Measurements from ENCODE around the gene KRTAP12-2. TPM values are rescaled to one million over a fixed set of nuclear protein-coding genes. Genes with fewer than 3 reads are reported as not detected.
"Not testable (repeated sequence)": the region's sequence is repeated elsewhere in the genome, so short reads cannot be mapped to it uniquely, and the experiment has no call there.

Gene KRTAP12-2
- total RNA-seq, 2 donors from 2014 or later = not detected

DNA sequence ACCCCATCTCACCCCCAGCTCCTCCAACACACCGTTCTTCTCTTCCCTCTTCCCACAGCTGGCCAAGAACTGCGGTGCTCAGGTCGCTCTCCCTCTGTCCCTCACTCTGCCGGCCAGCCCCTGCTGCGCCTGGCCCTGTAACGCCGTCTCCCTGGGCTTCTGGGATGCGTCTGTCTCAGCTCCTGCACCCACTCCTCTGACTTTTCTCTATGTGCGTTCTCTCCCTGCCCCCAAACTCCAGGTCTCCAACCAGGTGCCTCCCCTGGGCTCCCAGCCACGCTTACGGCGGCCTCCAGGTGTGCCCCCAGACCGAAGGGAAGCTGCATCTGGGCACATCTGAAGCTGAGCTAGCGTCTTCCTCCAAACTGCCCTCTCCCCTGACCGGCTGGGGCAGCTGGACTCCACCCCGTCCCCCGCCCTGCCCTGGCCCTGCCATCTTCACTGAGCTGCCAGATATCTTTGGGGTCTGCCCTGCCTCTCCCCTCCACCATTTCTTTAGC is 32.8 kb upstream of the KRTAP12-2 start:
- Histone ChIP-seq H3K27me3 (peaks cover 0 to 5% of the 10 kb centered on the region in 2 donors), H3K27ac (no peak overlapping the region), H3K4me3 (no peak overlapping the region), H3K36me3 (replicated peaks in 1 of 2; ENCODE audit: insufficient read depth in 1 of 2, low read depth in 2 of 2) (no peaks in the 10 kb centered on the region), H3K4me1 (no peaks in the 10 kb centered on the region), H3K9me3 (no peaks in the 10 kb centered on the region)
- ATAC-seq (no peak), DNase-seq (no peak)
- TF ChIP-seq CTCF (IDR thresholded peaks at IDR 0.05) (no peak), POLR2A (IDR thresholded peaks at IDR 0.05) (no peak)
- intact Hi-C loops (cut with DNase I) = no loop called here
- 40 to 58% methylated on average over 17 of the region's 17 CpGs for WGBS, 2 donors

DNA sequence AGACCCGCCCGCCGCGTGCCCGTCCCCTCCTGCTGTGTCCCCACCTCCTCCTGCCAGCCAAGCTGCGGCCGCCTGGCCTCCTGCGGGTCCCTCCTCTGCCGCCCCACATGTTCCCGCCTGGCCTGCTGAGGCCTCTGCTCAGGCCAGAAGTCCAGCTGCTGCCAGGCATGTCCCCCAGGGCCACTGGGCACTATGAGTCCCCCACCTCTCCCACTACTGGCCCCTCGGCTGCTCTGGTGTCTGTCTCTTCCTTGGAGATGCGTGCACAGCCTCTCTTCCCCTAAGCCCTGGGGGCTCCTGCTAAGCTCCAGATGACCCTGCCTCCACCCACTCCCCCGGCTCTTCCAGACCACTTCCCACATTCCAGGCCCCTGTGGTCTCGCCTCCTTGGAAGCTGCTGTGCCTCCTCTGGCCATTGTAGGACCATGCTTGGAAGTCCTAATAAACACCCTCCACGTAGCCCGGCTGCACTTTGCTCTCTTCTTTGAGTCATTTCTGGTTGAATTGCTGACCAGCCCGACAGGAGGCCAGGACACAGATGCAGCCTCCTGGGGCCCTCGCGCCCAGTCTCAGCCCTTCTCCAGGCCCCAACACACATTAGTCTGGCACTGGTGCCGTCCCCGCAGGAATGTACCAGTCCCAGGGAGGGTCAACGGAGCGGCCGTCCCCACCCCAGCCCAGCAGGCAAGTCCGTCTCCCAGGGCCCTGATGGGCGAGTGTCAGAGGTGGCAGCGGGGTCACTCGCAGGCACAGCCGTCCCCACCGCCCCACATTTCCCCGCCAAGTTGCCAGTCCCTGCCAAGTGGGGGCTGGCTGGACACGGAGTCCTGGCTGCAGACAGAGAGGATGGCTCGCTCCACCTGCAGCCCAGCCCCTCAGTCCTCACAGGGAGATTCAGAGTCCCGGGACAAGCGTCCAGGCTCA is 31.3 kb upstream of the KRTAP12-2 start:
- no peak overlapping the region for H3K27ac ChIP-seq
- intact Hi-C loops (cut with DNase I) = no loop called here
- peaks cover 0 to 5% of the 10 kb centered on the region in 2 donors for H3K27me3 ChIP-seq
- H3K36me3 ChIP-seq (replicated peaks in 1 of 2; ENCODE audit: insufficient read depth in 1 of 2, low read depth in 2 of 2) = no peaks in the 10 kb centered on the region
- H3K4me3 ChIP-seq = no peak overlapping the region
- no peaks in the 10 kb centered on the region for H3K4me1 ChIP-seq
- 28 to 29% methylated on average over 32 to 35 of the region's 35 CpGs for WGBS, 2 donors
- DNase-seq (no peak), ATAC-seq (no peak)
- no peak for TF ChIP-seq CTCF (IDR thresholded peaks at IDR 0.05)
- no peak for TF ChIP-seq POLR2A (IDR thresholded peaks at IDR 0.05)
- no peaks in the 10 kb centered on the region for H3K9me3 ChIP-seq

DNA sequence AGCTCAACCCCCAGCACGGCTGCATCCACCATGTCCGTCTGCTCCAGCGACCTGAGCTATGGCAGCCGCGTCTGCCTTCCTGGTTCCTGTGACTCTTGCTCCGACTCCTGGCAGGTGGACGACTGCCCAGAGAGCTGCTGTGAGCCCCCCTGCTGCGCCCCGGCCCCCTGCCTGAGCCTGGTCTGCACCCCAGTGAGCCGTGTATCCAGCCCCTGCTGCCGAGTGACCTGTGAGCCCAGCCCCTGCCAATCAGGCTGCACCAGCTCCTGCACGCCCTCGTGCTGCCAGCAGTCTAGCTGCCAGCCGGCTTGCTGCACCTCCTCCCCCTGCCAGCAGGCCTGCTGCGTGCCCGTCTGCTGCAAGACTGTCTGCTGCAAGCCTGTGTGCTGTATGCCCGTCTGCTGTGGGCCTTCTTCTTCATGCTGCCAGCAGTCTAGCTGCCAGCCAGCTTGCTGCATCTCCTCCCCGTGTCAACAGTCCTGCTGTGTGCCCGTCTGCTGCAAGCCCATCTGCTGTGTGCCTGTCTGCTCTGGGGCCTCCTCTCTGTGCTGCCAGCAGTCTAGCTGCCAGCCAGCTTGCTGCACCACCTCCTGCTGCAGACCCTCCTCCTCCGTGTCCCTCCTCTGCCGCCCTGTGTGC is 30.6 kb upstream of the KRTAP12-2 start, which contains the start of gene KRTAP10-12:
KRTAP10-12 (plus strand) TSS at position 1 of the 639 bp plus-strand sequence; CDS start at position 31, 30 bp downstream.
- H3K27ac ChIP-seq; H3K9me3 ChIP-seq; intact Hi-C loops (cut with DNase I); H3K4me1 ChIP-seq; H3K27me3 ChIP-seq; H3K36me3 ChIP-seq (replicated peaks in 1 of 2; ENCODE audit: insufficient read depth in 1 of 2, low read depth in 2 of 2); DNase-seq; H3K4me3 ChIP-seq; ATAC-seq: not testable (repeated sequence)
- WGBS, 2 donors = 15 to 33% methylated on average over 9 to 19 of the region's 21 CpGs

GRCh38 chr21:44696572-44696971 is 29.8 kb upstream of the KRTAP12-2 start:
- Histone ChIP-seq H3K4me1 (no peaks in the 10 kb centered on the region), H3K27ac (no peak overlapping the region), H3K36me3 (replicated peaks in 1 of 2; ENCODE audit: insufficient read depth in 1 of 2, low read depth in 2 of 2) (no peaks in the 10 kb centered on the region), H3K9me3 (no peaks in the 10 kb centered on the region), H3K27me3 (peaks cover 0 to 5% of the 10 kb centered on the region in 2 donors), H3K4me3 (no peak overlapping the region)
- no peak for DNase-seq
- ATAC-seq = no peak
- TF ChIP-seq CTCF (IDR thresholded peaks at IDR 0.05) (no peak), POLR2A (IDR thresholded peaks at IDR 0.05) (no peak)
- WGBS, 2 donors = 53 to 63% methylated on average over 9 to 10 of the region's 10 CpGs
- intact Hi-C loops (cut with DNase I) = no loop called here

DNA sequence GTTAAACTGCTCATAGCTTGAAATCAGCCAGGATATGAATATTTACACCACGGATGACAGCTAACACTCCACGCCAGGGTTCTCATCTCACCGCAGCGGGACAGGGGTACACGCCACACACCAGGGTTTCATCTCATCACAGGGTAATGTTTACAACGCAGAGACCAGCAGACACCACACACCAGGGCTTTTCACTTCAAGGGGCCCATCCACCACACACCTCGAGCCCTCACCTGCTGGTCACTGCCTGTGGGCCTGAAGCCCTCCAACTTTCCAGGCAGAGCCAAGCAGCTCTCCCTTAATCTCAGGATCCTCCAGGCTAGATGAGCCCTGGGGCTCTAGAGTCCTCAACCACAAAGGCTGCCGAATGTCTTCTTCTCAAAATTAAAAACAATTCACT is 28.9 kb upstream of the KRTAP12-2 start:
- ATAC-seq (no peak), DNase-seq (no peak)
- TF ChIP-seq CTCF (IDR thresholded peaks at IDR 0.05) (no peak), POLR2A (IDR thresholded peaks at IDR 0.05) (no peak)
- 70 to 77% methylated on average over 8 of the region's 8 CpGs for WGBS, 2 donors
- no peak overlapping the region for H3K27ac ChIP-seq
- H3K4me3 ChIP-seq = no peak overlapping the region
- peaks cover 0 to 5% of the 10 kb centered on the region in 2 donors for H3K27me3 ChIP-seq
- no peaks in the 10 kb centered on the region for H3K9me3 ChIP-seq
- no peaks in the 10 kb centered on the region for H3K36me3 ChIP-seq (replicated peaks in 1 of 2; ENCODE audit: insufficient read depth in 1 of 2, low read depth in 2 of 2)
- H3K4me1 ChIP-seq = no peaks in the 10 kb centered on the region
- intact Hi-C loops (cut with DNase I) = no loop called here
